HG03521 (cell line): Measurements from ENCODE around the gene CENATAC.
"Not testable (repeated sequence)": the region's sequence is repeated elsewhere in the genome, so short reads cannot be mapped to it uniquely, and the experiment has no call there.

Experiments
- ATAC-seq: cut with Tn5 transposase; IDR thresholded peaks from one replicate; pipeline ENCODE4 v1.9.1; 2021; ENCODE audit warnings: mild to moderate bottlenecking, moderate library complexity; ENCODE audit not compliant: unreplicated experiment

CENATAC gene

GRCh38 chr11:118991486-118992038 lies 6.4 kb upstream of the CENATAC start:
- ATAC-seq, result not testable (repeated sequence)

GRCh38 chr11:118996926-118997626 lies 862 bp upstream of the CENATAC start:
- ATAC-seq, result peak; percentile 14

- peak; percentile 19 for ATAC-seq
Observed at GRCh38 chr11:118998388-118998717, 415 bp downstream of the CENATAC start.

- no peak for ATAC-seq
Observed at GRCh38 chr11:118998822-118999221, 884 bp downstream of the CENATAC start.

- ATAC-seq, result no peak
Observed at GRCh38 chr11:119000906-119001305, 3.0 kb downstream of the CENATAC start.

GRCh38 chr11:119006656-119007055 lies 8.7 kb downstream of the CENATAC start:
- no peak for ATAC-seq

GRCh38 chr11:119011476-119012053 lies 13.6 kb downstream of the CENATAC start:
- no peak for ATAC-seq

- ATAC-seq, result no peak
Observed at GRCh38 chr11:119012629-119013170, 14.8 kb downstream of the CENATAC start.

GRCh38 chr11:119014209-119014924 lies 16.4 kb downstream of the CENATAC start:
- ATAC-seq, result no peak

- ATAC-seq, result no peak
Observed at GRCh38 chr11:119015054-119015611, 17.2 kb downstream of the CENATAC start.

GRCh38 chr11:119016216-119017009 lies 18.5 kb downstream of the CENATAC start:
- ATAC-seq, result no peak

- not testable (repeated sequence) for ATAC-seq
Observed at GRCh38 chr11:119017377-119017776, 19.4 kb downstream of the CENATAC start.

GRCh38 chr11:119018074-119018938 lies 20.4 kb downstream of the CENATAC start, which contains the start of the genes RPS25 and TRAPPC4:
RPS25 (minus strand) TSS chr11:119018343; CDS start chr11:119018284, 59 bp downstream.
TRAPPC4 (plus strand) TSS chr11:119018766; CDS start chr11:119018796, 30 bp downstream.
- ATAC-seq, result peak; percentile 86

GRCh38 chr11:119019996-119020395 lies 22.1 kb downstream of the CENATAC start:
- ATAC-seq, result no peak

- no peak for ATAC-seq
Observed at GRCh38 chr11:119021631-119022030, 23.7 kb downstream of the CENATAC start.

- ATAC-seq, result no peak
Observed at GRCh38 chr11:119023741-119024140, 25.8 kb downstream of the CENATAC start.

- no peak for ATAC-seq
Observed at GRCh38 chr11:119024430-119025098, 26.6 kb downstream of the CENATAC start.

- no peak for ATAC-seq
Observed at GRCh38 chr11:119025099-119025473, 27.1 kb downstream of the CENATAC start.

- ATAC-seq, result no peak
Observed at GRCh38 chr11:119025541-119025940, 27.6 kb downstream of the CENATAC start.
